K562 (cell line): Measurements from ENCODE around the gene BRD7. TPM values are rescaled to one million over a fixed set of nuclear protein-coding genes. Genes with fewer than 3 reads are reported as not detected.
A peak's percentile ranks its signal among the peaks of the same experiment; 100 is the strongest.

Experiments
- ATAC-seq: fragments of 200-7000 bp; cut with Tn5 transposase; 3 replicates; pipeline ENCODE4 v1.9.1; 2020; ENCODE audit warnings: moderate library complexity
- BruUV-seq: library from RNA; stranded (reverse); fragments of 400-500 nt; replicated peaks from 2 replicates; lab custom pipeline; 2021; lab: Mats Ljungman, UMichigan
- CTCF ChIA-PET: fragments of 300-600 bp; formaldehyde crosslinking; extraction: SDS; loops from one replicate; lab custom pipeline; 2021; ENCODE audit warnings: low intra/inter-chr PET ratio; lab: Yijun Ruan, JAX
- POLR2A ChIA-PET: fragments of 300-600, 350-650 bp; sonication (Branson Sonifier 250); formaldehyde crosslinking; extraction: SDS; loops from one replicate; lab custom pipeline; 2021; ENCODE audit warnings: antibody characterized with exemption, inconsistent platforms; lab: Yijun Ruan, JAX
- DNase-seq, 4 experiments: peaks; one replicate each; pipeline versions ENCODE4 v3.0.0 to v3.0.0-alpha.2; 2011 to 2018; ENCODE audit warnings: low spot score in 3 of 4, mixed read lengths in 3 of 4; ENCODE audit errors: extremely low read depth in 1 of 4
- FAIRE-seq: peaks from 2 replicates; lab custom pipeline; 2011; peaks lifted over from hg19 to GRCh38; lab: Jason Lieb, UNC
- H2AFZ ChIP-seq: 2 replicates; pipeline ENCODE4 v1.6.0; 2011; ENCODE audit warnings: low read depth, low read length, control low read depth, inconsistent platforms
- H3K27ac ChIP-seq: fragments of 200-600 bp; 3 replicates; pipeline ENCODE4 v1.8.0; 2011; ENCODE audit warnings: low read depth, mild to moderate bottlenecking, control low read depth, inconsistent platforms, low read length, moderate library complexity, mixed read lengths; ENCODE audit errors: extremely low read depth
- H3K27me3 ChIP-seq, 2 experiments: fragments of 300-600 bp in 1 of 2; 2 replicates in 1 of 2; 3 replicates in 1 of 2; pipeline versions ENCODE4 v1.6.0 to v1.8.0; 2011; ENCODE audit warnings: inconsistent platforms in 2 of 2, low read length in 2 of 2, mild to moderate bottlenecking in 1 of 2, mixed read lengths in 1 of 2, moderate library complexity in 1 of 2; ENCODE audit not compliant: control insufficient read depth in 2 of 2, insufficient read depth in 2 of 2
- H3K36me3 ChIP-seq: fragments of 300-600 bp; 3 replicates; pipeline ENCODE4 v1.8.0; 2011; ENCODE audit warnings: mild to moderate bottlenecking, low read length, inconsistent platforms; ENCODE audit not compliant: control insufficient read depth, insufficient read depth
- H3K4me1 ChIP-seq, 2 experiments: fragments of 200-600 bp in 1 of 2; replicated peaks in 1 of 2; 2 replicates in 1 of 2; 3 replicates in 1 of 2; pipeline versions ENCODE4 v1.5.1 to v1.8.0; 2011; ENCODE audit warnings: inconsistent platforms in 2 of 2, low read length in 2 of 2, mild to moderate bottlenecking in 1 of 2, mixed read lengths in 1 of 2, moderate library complexity in 1 of 2; ENCODE audit not compliant: control insufficient read depth in 2 of 2, insufficient read depth in 2 of 2
- H3K4me2 ChIP-seq: 2 replicates; pipeline ENCODE4 v1.6.1; 2011; ENCODE audit warnings: low read length, control low read depth, inconsistent platforms, mixed read lengths; ENCODE audit not compliant: insufficient read depth
- H3K4me3 ChIP-seq: fragments of 200-600 bp; sonication (generic), shearing (Covaris generic); 2 replicates; pipeline ENCODE4 v1.5.1; 2016; ENCODE audit warnings: control low read depth, inconsistent platforms
- H3K79me2 ChIP-seq: fragments of 200-600 bp; 3 replicates; pipeline ENCODE4 v1.8.0; 2011; ENCODE audit warnings: low read length, inconsistent platforms; ENCODE audit not compliant: control insufficient read depth, insufficient read depth
- H3K9ac ChIP-seq, 2 experiments: 2 replicates each; pipeline versions ENCODE4 v1.6.0 to v1.6.1; 2011; ENCODE audit warnings: low read depth in 2 of 2, low read length in 2 of 2, control low read depth in 1 of 2, inconsistent platforms in 1 of 2, mild to moderate bottlenecking in 1 of 2, mixed read lengths in 1 of 2; ENCODE audit not compliant: insufficient read depth in 1 of 2
- H3K9me1 ChIP-seq: one replicate; pipeline ENCODE4 v1.6.0; 2011; ENCODE audit warnings: inconsistent platforms, mild to moderate bottlenecking, low read length, moderate library complexity; ENCODE audit not compliant: control insufficient read depth, insufficient read depth
- H3K9me3 ChIP-seq: replicated peaks from 2 replicates; pipeline ENCODE4 v1.5.1; 2011; ENCODE audit warnings: low read depth, low read length, inconsistent platforms; ENCODE audit not compliant: control insufficient read depth, insufficient read depth
- H4K20me1 ChIP-seq: replicated peaks from 2 replicates; pipeline ENCODE4 v1.6.1; 2011; ENCODE audit warnings: low read length, inconsistent platforms, mixed read lengths; ENCODE audit not compliant: control insufficient read depth, insufficient read depth
- MED1 ChIP-seq: sonication (generic); formaldehyde crosslinking; IDR thresholded peaks from 2 replicates; pipeline ENCODE4 v1.8.1; 2023; ENCODE audit warnings: missing genetic modification reagents, borderline replicate concordance
- POLR2G ChIP-seq: fragments of 200-400 bp; formaldehyde crosslinking; IDR thresholded peaks from 2 replicates; pipeline ENCODE4 v1.6.1; 2017; ENCODE audit warnings: low read depth, mild to moderate bottlenecking, antibody characterized with exemption, low read length, moderate library complexity
- PREB ChIP-seq: sonication (generic); formaldehyde crosslinking; IDR thresholded peaks from 2 replicates; pipeline ENCODE4 v1.8.1; 2023; ENCODE audit warnings: mild to moderate bottlenecking, missing genetic modification reagents
- WGBS: fragments of 100-300 bp; shearing (Covaris generic); methylation state at CpG from one replicate; pipeline ENCODE4 v1.1.6; 2016; ENCODE audit warnings: low coverage, mixed read lengths; ENCODE audit not compliant: insufficient coverage; ENCODE audit errors: missing lambda C conversion rate; 5-methylcytosine and 5-hydroxymethylcytosine counted together
- in situ Hi-C: fragments of 300-500 bp; cut with MboI; formaldehyde crosslinking; loops from 4 replicates; pipeline ENCODE4 v1.15.0; 2018; ENCODE audit warnings: inconsistent platforms, mixed read lengths
- intact Hi-C: fragments of 100-400 bp; cut with micrococcal nuclease; formaldehyde crosslinking; loops from 2 replicates; pipeline ENCODE4 v1.14.2; 2022
- polyA plus RNA-seq, 8 experiments: library from polyadenylated mRNA; depleted of rRNA in 4 of 8; stranded (reverse) in 5 of 8; unstranded in 3 of 8; fragments of >200 nt; fragmentation: Nextera tagmentation in 2 of 8; fragmentation: Illumina TruSeq in 1 of 8; extraction: Ambion mirVana in 2 of 8; extraction: Trizol in 1 of 8; gene quantifications; 2 replicates each; pipeline versions ENCODE4 v1.2.1 to v1.2.3, GENCODE V29; 2011 to 2014; ENCODE audit warnings: inconsistent platforms in 1 of 8, missing spikeins in 1 of 8
- total RNA-seq, 7 experiments: library from RNA; depleted of rRNA in 6 of 7; stranded (reverse); fragments of >200 nt in 6 of 7; fragmentation: Illumina TruSeq in 2 of 7; extraction: Trizol in 2 of 7; gene quantifications; 2 replicates each; pipeline versions ENCODE4 v1.2.1 to v1.2.3, GENCODE V29; 2011 to 2021; ENCODE audit warnings: low replicate concordance in 1 of 7
- TF ChIP-seq, protein P1 (sequence below), 2 experiments: fragments of 450-650 bp; conservative IDR thresholded peaks; 2 replicates each; pipeline ENCODE4 v1.6.1; 2017; ENCODE audit warnings: mild to moderate bottlenecking in 2 of 2, moderate library complexity in 2 of 2

Gene BRD7
- total and polyA plus RNA-seq, 9 of the 15 experiments (the other 6 are each of a cell fraction or from before 2014, with no cell fraction given): 20.6 to 101 (median 68.7) TPM

GRCh38 chr16:50303605-50304466, 65.0 kb downstream of the BRD7 start:
- Histone ChIP-seq H2AFZ (no peak overlapping the region), H3K27ac (no peak overlapping the region), H3K27me3 (no peaks in the 10 kb centered on the region), H3K9me3 (no peaks in the 10 kb centered on the region), H3K9ac (peak overlapping the region in 1 of 2 experiments; percentile 20; a peak in 1 of 4 replicates), H3K79me2 (no peaks in the 10 kb centered on the region), H3K36me3 (peaks cover 91% of the 10 kb centered on the region; the same call in 2 of the 3 replicates), H4K20me1 (peaks cover 6% of the 10 kb centered on the region; the same call in 1 of the 2 replicates), H3K4me3 (no peak overlapping the region), H3K9me1 (peaks cover 2% of the 10 kb centered on the region), H3K4me2 (no peak overlapping the region), H3K4me1 (peaks cover 0 to 46% of the 10 kb centered on the region in 2 experiments; a peak in 2 of 5 replicates)
- in situ Hi-C loops: no loop called here
- intact Hi-C loops: no loop called here
- FAIRE-seq (no peak), DNase-seq (no peak), ATAC-seq (no peak)
- ChIA-PET POLR2A (interaction anchor here (0.6 kb wide), 1 partner anchor 380 kb away, joined by 3 read pairs; no protein-coding TSS in a partner anchor), CTCF (no interaction called here)
- TF ChIP-seq, protein P1, sequence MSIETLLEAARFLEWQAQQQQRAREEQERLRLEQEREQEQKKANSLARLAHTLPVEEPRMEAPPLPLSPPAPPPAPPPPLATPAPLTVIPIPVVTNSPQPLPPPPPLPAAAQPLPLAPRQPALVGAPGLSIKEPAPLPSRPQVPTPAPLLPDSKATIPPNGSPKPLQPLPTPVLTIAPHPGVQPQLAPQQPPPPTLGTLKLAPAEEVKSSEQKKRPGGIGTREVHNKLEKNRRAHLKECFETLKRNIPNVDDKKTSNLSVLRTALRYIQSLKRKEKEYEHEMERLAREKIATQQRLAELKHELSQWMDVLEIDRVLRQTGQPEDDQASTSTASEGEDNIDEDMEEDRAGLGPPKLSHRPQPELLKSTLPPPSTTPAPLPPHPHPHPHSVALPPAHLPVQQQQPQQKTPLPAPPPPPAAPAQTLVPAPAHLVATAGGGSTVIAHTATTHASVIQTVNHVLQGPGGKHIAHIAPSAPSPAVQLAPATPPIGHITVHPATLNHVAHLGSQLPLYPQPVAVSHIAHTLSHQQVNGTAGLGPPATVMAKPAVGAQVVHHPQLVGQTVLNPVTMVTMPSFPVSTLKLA (conservative IDR thresholded peaks at IDR 0.05): no peak
- TF ChIP-seq MED1 (CRISPR knock-in tag) (no peak), PREB (no peak), POLR2G (peak; percentile 57)
- 87% methylated on average over 18 of the region's 33 CpGs for WGBS
- no TSS peak for BruUV-seq
